GM12874 (cell line): ENCODE results near the gene ATG101.

Source experiments
- CTCF ChIP-seq: IDR thresholded peaks from 2 replicates; pipeline ENCODE4 v1.5.1; 2011; ENCODE audit warnings: low read depth, mild to moderate bottlenecking, control low read depth, low read length, moderate library complexity; ENCODE audit not compliant: insufficient read depth

ATG101 gene

DNA sequence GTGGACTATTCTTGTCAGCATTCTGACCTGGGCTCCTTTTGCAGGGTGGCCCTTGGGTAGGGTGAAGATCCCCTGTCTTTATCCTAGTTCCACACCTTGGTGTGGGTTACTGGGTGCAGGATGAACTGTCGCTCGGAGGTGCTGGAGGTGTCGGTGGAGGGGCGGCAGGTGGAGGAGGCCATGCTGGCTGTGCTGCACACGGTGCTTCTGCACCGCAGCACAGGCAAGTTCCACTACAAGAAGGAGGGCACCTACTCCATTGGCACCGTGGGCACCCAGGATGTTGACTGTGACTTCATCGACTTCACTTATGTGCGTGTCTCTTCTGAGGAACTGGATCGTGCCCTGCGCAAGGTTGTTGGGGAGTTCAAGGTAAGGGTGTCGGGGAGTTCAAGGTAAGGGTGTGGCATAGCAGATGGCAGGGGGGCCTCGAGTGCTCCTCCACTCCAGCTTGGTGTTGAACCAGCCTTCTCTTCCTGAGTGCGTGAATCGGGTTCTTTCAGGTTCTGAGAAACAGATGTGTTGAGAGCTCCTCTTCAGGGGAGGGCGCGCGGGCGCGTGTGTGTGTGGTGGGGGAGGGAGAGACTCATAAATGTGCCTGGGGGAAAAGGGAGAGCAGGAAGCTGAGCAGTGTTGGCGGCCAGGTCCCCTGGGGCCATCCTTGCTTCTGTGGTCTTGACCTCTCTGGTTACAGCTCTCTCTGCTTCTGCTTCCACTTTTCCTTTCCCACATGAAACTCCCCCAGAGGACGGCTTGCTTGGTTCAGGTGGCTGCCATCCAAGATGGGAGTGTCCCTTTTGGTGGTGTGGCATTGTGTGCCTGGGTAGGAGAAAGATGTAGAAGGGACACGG, 4.0 kb downstream of the ATG101 start:
- TF ChIP-seq CTCF = no peak

GRCh38 chr12:52074971-52075724, 5.4 kb downstream of the ATG101 start:
- TF ChIP-seq CTCF = no peak

GRCh38 chr12:52076811-52077210, 7.0 kb downstream of the ATG101 start:
- TF ChIP-seq CTCF = no peak

GRCh38 chr12:52078276-52078675, 8.5 kb downstream of the ATG101 start:
- no peak for TF ChIP-seq CTCF

DNA sequence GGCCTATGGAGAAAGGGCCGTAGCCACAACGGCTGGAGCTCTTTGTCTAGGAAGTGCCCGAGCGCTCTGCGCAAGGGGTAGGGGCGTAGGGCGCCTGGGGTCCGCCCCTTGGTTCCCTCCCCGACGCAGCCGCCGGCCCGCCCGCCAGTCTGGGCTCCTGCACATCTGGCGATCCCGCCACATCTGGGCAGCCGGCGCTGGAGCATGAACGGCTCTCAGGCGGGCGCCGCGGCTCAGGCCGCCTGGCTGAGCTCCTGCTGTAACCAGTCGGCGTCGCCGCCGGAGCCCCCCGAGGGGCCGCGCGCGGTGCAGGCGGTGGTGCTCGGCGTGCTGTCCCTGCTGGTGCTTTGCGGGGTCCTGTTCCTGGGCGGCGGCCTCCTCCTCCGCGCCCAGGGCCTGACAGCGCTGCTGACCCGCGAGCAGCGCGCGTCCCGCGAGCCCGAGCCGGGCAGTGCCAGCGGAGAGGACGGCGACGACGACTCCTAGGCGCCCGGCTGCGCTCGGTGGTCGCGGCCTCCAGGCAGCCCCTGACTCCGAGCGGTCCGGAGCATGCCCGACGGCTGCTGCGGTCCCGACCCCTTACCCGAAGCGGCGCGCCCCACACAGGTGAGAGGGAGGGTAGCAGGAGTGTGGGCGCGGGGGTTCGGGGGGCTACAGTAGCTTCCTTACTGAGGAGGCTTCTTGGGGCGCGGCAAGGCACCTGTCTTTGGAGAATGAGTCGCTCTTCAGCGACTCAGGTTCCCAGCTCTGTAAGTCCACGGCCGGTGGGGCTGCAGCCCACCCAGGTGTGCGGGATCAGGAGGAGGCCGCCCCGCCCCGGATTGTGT, 10.0 kb downstream of the ATG101 start, which contains the start of gene SMIM41:
TSS of gene SMIM41 (plus strand) at position 129 of the 827 bp plus-strand sequence. CDS start at position 205, 76 bp downstream.
- TF ChIP-seq CTCF = no peak

- TF ChIP-seq CTCF = no peak
Measured at GRCh38 chr12:52080403-52081251, 10.8 kb downstream of the ATG101 start.
